GM18519 (cell line): ENCODE measurements around the gene HGS.

Experiments used
- ATAC-seq: cut with Tn5 transposase; IDR thresholded peaks from one replicate; pipeline ENCODE4 v1.9.1; 2021; ENCODE audit warnings: mild to moderate bottlenecking, moderate library complexity; ENCODE audit not compliant: unreplicated experiment, low FRiP score

Gene HGS

DNA sequence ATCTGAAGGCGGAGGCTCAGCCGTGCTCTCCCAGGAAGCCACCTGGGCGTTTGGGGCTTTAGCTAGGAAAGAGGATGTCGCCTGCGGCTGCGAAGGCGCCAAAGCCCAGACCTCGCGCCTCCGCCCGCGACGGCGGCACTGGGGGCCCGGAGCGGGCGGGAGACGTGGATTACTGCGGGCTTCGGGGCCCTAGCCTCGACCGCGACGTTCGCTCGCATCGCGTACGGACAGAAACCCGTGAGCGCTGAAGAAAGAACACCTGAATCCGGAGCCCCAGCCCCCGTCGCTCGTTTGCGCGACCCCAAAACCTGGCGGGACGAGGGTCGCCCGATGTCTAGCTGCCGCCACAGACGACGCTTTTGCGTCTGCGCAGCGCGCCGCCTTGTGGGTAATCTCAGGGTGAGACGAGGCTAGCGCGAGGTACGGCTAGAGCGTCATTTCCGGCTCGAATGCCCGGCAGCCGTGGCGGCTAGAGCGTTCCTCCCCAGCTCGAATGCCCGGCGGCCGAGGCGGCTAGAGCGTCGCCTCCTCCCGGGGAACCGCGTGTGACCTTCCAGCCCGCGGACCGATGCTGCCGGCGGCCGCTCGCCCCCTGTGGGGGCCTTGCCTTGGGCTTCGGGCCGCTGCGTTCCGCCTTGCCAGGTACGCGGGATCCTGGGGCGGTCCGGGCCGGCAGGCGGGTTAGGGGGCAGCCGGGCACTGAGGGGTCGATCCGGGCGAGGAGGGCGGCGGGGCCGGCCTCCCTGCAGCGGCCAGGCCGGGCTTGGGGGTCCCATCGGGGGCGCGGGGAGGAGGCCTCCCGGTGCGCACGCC is 19.3 kb downstream of the HGS start, which contains the start of gene MRPL12:
Gene MRPL12 (plus strand): TSS at position 434 of the 813 bp plus-strand sequence. CDS start 135 bp downstream, at position 569.
- ATAC-seq = peak; percentile 59

DNA sequence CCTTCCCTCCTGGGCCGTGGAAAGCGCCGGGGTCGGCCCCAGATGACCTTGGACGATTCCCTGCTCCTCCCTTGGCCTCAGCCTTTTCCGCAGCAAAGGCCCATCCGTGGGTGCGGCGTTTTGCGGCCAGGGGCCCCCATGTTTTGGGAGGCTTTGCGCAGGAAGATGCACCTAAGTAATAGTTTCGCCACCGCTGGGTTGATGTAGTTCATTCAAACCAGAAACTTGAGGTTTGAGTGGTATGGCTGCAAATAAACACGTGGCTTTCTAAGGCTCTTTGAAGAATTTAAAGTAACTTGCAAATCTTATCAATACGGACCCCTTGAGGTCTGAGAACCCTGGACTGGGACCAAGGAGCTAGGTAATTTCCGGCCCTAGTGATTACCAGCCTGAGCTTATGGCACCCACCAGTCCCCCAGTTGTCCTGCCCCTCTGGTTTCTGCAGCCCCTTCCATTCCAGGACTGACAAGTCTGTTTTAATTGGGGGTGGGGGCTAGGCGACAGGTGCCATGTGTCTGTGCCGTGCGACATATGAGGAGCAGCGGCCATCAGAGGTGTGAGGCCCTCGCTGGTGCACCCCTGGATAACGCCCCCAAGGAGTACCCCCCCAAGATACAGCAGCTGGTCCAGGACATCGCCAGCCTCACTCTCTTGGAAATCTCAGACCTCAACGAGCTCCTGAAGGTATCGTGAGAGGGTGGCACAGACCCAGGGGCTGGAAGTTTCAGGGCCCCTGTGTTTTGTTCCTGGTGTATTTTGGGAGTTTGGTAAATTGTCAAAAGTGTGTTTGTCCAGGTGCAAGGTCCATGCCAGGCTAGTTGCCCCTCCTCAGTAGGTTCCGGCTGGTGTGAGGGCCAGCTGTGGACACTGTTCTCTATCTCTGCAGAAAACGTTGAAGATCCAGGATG is 20.2 kb downstream of the HGS start:
- no peak for ATAC-seq

DNA sequence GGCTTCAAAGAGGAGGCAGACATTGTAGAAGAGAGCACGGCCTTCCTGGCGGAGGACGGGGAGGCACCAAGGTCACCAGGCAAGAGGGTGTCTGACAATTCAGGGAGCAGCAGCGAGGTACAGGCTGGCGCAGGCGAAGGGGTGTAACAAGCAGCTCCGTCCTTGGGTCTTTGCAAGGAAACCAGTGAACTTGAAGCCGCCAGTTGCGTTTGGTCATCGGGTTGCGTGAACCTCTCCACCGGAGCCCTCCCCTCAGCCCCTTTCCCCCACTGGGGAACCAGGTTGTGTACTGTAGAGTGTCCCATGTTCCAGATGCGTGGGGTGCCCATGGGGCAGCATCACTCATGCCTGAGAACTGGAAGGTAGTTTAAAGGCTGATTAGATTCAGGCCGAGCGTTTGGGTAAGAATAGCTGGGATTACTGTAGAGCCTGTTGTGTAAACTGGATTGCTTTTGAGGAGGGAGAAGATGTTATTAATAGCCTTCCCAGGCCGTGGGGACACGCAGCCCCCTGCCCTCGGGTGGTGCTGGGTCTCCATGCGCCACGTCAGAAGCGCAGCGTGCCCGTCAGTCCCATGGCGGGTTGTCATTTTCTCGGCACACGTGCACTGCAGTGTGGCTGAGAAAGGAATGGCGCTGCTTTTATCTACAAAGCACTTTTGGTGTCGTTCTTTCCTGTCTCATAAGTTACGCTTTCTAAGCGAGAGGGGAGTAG is 21.9 kb downstream of the HGS start:
- ATAC-seq = no peak

DNA sequence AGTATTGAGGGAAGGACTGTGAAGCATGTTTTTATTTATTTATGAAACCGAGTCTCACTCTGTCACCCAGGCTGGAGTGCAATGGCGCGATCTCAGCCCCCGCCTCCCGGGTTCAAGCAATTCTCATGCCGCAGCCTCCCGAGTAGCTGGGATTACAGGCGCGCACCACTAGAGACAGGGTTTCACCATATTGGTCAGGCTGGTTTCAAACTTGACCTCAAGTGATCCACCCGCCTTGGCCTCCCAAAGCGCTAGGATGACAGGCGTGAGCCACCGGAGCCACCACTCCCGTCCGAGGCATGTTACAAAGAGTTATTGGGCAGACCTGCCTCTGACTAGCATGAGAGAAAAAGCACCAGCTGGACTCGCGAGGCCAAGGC is 22.4 kb downstream of the HGS start:
- ATAC-seq = no peak

DNA sequence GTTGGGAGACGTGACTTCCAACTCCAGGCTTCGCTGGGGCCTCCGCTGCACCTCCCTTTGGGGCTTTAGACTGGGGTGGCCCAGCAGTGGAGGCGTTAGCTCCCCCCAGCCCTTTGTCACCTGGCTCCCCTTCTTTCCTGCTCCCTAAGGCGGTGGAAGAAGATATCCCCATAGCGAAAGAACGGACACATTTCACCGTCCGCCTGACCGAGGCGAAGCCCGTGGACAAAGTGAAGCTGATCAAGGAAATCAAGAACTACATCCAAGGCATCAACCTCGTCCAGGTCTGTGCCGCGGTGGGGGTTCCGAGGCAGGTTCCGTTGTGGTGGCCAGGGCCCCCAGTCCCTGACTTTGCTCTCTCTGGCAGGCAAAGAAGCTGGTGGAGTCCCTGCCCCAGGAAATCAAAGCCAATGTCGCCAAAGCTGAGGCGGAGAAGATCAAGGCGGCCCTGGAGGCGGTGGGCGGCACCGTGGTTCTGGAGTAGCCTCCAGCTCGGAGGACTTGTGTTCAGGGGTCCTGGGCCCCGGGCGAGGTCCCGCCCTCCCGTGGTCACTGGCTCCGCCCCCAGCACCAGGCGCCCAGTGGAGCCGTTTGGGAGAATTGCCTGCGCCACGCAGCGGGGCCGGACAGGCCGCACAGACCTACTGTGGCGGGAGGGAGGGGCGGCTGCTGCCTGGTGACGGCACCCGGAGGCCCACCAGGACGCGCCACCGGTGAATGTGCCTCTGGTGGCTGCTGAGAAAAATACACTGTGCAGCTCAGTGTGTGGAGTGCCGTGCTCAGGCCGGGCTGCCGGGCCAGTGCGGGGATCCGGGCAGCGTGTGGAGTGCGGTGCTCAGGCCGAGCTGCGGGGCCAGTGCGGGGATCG is 23.2 kb downstream of the HGS start:
- no peak for ATAC-seq

DNA sequence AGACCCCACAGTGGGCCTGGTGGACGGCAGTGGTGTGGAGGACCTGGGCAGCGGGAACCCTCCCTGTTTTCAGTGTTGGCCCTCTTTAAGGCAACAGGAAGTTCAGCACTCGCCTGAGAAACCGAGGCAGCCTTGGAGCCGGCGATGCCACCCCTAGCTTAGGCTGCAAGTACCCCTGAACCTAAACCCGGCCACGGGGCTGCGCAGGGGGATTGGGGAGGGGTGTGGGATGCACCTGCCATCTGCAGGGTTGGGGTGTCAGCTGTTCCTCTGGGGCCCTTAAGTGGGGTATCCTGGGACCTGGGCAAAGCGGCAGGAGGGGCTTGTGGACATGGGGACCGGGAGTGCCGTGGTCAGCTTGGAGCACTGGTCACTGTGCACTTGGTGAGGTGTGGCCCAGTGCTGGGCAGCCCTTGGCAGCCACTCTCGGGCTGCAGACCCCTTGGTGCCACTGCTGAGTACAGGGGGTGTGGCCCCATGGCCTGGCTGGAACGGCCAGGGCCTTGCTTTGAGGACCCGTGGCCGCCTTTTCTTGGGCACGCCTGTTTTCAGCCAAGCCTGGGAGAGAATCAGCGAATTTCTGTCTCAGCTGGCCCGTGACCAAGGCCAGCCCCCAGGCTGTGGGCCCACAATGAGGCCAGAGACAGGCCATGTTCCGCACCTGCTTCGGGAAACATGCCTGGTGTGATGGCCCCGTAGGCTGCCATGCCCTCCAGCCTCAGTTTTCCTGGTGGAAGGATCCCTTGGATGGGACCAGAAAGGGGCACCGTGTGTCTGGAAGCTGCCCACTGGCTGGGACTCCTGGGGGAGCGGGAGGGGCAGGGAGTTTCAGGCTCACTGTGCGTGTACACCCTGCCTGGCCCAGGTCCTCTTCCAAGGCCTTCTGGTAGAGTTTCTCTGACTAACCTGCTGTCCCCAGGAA is 24.2 kb downstream of the HGS start:
- ATAC-seq = no peak

DNA sequence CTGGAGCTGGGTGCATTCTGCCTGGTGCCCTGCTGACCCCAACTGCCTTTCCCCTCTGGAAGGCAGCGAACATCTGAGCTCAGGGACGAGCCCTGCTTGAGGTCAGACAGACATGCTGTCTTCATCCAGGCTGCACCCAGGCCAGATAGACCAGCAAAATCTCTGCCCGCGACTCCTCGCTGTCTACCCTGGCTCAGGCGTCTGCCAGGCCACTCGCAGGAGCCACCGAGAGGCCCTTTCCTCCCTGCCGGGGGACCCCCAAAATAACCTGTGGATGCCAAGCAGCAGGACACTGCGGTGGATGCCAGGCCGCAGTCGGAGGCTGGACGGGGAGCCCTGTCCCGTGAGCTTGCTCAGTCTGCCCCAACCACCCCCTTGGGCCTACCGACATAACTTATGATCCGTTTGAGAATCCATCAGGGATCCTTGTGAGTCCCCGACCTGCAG is 25.0 kb downstream of the HGS start:
- ATAC-seq = no peak

DNA sequence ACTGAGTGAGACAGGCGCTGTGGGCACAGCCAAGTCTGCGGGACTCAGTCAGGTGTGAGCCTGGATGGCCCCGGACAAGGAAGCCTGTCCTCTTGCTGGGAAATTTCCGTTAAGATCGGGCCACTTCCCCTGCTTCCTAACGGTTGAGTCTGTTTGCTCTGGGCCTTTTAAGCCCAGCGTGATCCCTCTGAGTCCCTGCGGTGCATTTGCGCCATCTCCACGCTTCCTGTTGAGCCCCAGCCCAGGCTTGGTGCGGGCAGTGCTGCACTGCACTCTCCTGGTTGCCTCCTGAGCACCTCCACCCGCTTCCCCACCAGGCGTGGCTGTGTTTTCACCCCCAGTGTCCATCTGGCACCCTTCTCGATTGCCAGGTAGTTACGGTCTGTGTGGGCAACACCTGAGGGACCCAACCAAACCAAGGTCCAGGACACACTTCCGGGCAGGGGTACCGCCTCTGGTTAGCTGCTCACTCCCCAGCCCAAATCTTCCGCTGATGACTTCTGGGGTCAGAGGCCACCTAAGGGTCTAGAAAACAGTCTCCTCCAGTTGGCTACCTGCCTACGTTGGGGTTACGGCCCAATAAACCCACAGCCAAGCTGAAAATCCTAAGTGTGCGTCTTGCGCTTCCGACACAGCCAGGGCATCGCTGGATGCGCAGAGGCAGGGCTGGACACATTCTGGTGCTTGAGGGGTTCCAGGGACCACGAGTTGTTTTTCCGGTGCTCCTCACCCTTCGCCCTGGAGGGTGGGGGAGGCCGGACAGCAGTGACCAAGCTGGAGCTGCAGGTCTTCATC is 26.9 kb downstream of the HGS start:
- ATAC-seq = no peak

DNA sequence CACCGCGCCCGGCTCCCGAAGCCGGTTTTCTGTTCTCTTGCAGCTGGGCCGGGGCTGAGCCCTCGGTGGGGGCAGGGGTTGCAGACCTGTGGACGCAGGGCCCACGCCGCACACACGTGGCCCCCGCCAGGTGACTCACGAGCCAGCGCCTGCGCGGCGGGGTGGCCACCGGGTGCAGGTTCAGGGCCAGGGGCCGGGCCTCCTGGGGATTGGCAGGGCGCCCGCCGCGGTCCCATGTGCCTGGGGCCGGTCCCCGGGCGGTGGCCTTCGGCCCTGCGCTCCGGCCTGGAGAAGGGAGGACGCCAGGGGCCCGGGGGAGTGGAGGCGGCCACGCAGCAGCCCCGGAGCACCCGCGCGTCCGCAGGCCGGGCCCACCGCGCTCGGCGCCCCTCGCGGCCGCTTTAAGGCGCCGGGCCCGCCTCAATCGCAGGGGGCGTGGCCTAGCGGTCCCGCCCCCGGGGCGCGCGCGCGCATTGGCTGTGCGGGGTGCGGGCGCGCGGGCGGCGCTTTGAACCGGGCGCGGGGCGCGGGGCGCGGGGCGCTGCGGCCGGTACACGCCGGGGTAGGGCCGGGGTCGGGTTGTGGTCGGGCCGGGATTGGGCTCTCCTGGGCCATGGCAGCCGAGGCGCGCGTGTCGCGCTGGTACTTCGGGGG is 28.1 kb downstream of the HGS start, which contains the start of gene SLC25A10:
Gene SLC25A10 (plus strand): TSS at position 471 of the 654 bp plus-strand sequence. CDS start 143 bp downstream, at position 614.
- ATAC-seq = no peak

DNA sequence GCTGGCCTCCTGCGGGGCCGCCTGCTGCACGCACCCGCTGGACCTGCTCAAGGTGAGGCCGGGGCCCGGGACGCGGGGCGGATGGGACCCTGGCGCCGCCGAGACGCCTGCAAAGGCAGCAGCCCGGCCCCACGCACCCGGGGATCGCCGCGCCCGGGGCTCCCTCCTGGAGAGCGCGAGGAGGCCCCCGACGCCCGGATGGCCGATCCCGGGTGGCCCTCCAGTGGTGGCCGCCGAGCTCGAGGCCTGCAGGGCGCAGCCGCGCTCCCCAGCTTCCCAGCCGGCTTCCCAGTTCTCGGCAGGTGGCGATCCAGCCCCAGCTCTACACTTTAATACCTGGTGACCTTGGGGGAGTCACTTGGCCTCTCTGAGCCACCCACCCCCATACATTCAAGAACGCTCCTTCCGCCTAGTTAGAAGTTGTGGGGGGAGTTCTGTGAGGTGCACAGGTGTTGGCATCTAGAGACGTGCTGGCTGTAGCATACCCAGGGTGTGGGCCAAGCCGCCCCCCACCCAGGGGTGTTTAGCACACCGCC is 28.7 kb downstream of the HGS start:
- ATAC-seq = no peak

DNA sequence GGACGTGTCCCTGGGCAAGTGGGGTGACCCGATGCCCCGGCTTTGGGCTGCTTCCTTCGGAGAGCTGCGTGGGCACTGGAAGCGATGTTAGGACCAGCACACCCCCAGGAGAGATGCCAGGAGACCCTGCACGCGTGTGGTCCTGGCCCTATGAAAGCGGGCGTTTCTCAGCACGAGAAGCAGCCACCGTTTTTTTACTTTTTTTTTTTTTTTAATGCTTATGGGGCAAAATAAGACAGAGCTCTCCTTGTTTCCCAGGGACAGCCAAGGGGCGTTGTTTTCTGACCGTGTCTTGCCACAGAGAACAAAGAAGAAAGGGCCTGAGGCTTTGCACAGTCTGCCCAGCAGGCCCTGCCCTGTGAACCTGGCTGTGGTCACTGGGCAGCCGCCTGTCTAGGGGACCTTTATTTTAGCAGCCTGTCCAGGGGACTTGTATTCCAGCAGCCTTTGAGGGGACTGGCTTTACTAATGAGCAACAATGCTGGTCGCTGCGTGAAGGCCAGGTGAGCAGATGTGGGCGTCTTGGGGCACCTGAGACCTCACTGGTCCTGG is 29.3 kb downstream of the HGS start:
- ATAC-seq = no peak

DNA sequence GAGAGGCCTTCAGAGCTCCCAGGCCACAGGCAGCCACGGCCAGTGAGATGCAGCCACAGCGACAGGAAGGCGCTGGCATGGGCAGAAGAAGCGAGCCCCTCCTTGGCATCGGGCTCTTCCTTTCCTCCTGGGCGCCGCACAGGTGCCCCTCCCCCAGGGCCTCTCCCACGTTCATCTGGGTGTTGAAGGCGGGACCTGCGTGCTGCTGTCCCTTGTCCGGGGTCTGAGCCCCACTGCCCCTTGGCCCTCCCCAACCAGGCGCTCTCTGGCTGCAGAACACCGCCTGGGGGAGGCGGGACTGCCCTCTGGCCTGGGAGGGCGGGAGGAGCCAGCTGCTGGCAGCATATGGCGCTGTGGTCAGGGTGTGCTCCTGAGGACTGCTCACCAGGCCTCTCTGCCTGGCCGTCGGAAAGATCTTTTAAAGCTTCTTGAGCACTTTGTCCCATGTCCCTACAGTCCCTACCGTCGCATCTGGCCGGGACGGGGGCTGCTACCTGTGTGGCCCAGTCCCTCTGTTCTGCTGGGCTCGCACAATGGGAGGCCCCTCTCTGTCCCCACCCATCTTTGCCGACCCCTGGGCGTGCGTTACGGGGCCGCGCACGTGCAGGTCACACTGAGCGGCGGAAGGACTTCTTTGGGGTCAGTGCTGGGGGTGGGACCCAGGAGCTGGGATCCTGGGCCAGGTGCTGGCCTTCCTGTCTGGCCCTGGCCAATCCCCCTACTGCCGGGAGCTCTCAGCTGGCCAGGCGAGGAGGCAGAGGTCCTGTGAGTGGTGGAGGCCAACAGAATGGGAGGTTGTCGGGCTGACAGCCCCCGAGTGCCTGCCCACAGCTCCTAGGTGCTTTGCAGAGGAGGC is 30.0 kb downstream of the HGS start:
- ATAC-seq = no peak

DNA sequence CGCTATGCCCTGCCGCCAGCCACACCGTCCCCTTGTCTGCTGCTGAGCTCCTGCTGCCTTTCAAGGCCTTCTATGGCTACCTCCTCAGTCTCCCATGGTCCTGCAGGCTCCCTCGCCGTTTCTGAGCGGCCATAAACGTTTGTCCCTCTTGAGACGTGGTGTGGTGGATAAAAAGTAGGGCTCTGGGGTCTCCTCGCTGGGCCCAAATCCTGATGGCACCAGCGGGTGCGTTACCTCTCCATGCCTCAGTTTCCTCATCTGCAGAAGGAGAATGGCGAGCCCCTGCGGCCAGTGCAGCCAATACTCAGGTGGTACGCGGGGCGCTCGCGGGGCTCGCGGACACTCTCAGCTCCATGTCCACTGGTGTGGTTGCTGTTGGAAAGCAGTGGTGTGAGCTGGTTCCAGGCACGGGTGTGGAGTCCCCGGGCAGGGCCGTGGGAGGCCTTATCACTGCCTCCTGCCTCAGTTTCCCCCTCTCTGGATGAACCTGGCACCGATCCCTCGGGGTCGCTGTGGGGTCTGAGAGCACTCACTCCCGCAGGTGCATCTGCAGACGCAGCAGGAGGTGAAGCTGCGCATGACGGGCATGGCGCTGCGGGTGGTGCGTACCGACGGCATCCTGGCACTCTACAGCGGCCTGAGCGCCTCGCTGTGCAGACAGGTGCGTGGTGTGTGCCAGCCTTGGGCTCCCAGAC is 30.7 kb downstream of the HGS start:
- no peak for ATAC-seq

DNA sequence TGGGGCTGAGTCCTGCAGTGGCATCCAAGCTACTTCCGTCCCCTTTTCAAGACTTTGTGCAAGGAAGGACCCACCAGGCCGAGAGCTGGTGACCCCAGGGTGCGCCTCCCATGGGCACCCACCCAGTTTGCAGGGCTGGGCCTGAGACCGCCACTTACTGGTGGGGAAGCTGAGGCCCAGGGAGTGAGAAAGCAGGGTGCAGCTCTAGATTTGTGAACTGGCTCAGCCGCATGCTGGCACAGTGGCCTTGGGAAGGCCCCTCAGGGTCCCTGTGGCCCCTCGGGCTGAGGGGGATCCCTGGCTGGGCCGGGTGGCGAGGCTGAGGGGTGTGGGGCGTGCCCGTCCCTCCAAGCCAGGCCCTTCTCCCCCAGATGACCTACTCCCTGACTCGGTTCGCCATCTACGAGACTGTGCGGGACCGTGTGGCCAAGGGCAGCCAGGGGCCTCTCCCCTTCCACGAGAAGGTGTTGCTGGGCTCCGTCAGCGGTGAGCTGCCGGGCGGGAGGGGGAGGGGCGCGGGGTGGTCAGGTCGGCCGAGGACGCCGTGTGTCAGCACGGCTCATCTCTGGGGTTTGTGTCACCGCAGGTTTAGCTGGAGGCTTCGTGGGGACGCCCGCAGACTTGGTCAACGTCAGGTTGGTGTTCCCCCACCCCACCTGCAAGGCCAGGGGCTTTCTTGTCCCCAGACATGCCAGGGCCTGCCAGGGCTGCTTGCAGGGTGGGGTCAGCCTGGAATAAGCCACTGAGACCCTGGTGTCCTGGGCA is 31.5 kb downstream of the HGS start:
- no peak for ATAC-seq
